H9 (cell line): Measurements from ENCODE around the gene CHD6. TPM values are rescaled to one million over a fixed set of nuclear protein-coding genes. Genes with fewer than 3 reads are reported as not detected.

Source experiments
- DNase-seq: peaks from one replicate; pipeline ENCODE4 v3.0.0-alpha.2; 2017
- H2AFZ ChIP-seq: one replicate; pipeline ENCODE4 v1.6.1; 2013; ENCODE audit warnings: mild to moderate bottlenecking, low read length, control low read depth, moderate library complexity
- H2AK5ac ChIP-seq: 2 replicates; pipeline ENCODE4 v1.6.1; 2013; ENCODE audit warnings: low read length, control low read depth, mixed read lengths; ENCODE audit not compliant: insufficient read length
- H2BK120ac ChIP-seq: one replicate; pipeline ENCODE4 v1.6.1; 2013; ENCODE audit warnings: low read depth, mild to moderate bottlenecking, low read length, control low read depth, inconsistent platforms; ENCODE audit not compliant: poor library complexity, severe bottlenecking
- H2BK12ac ChIP-seq: 2 replicates; pipeline ENCODE4 v1.6.1; 2013; ENCODE audit warnings: low read length, control low read depth, mixed read lengths, low read depth; ENCODE audit not compliant: insufficient read length
- H2BK15ac ChIP-seq: 2 replicates; pipeline ENCODE4 v1.6.1; 2013; ENCODE audit warnings: low read depth, low read length, control low read depth
- H2BK20ac ChIP-seq: one replicate; pipeline ENCODE4 v1.6.1; 2013; ENCODE audit warnings: low read depth, mild to moderate bottlenecking, low read length, control low read depth, inconsistent platforms; ENCODE audit not compliant: poor library complexity, severe bottlenecking
- H2BK5ac ChIP-seq: 2 replicates; pipeline ENCODE4 v1.6.1; 2013; ENCODE audit warnings: low read length, control low read depth, mixed read lengths; ENCODE audit not compliant: insufficient read length
- H3K14ac ChIP-seq: 2 replicates; pipeline ENCODE4 v1.6.1; 2013; ENCODE audit warnings: low read length, control low read depth; ENCODE audit not compliant: insufficient read depth
- H3K18ac ChIP-seq: 2 replicates; pipeline ENCODE4 v1.6.1; 2013; ENCODE audit warnings: low read depth, mild to moderate bottlenecking, mixed read lengths, low read length, control low read depth; ENCODE audit not compliant: insufficient read length
- H3K23ac ChIP-seq: 2 replicates; pipeline ENCODE4 v1.6.1; 2013; ENCODE audit warnings: low read length, control low read depth, mixed read lengths, low read depth; ENCODE audit not compliant: insufficient read length
- H3K23me2 ChIP-seq: 2 replicates; pipeline ENCODE4 v1.6.1; 2013; ENCODE audit warnings: low read depth, mild to moderate bottlenecking, mixed read lengths, low read length, control low read depth; ENCODE audit not compliant: insufficient read length, poor library complexity, severe bottlenecking
- H3K27ac ChIP-seq: 2 replicates; pipeline ENCODE4 v1.5.1; 2013; ENCODE audit warnings: low read length, control low read depth, mixed read lengths, low read depth; ENCODE audit not compliant: insufficient read length
- H3K27me3 ChIP-seq: 2 replicates; pipeline ENCODE4 v1.6.1; 2013; ENCODE audit warnings: low read length, control low read depth, inconsistent platforms; ENCODE audit not compliant: insufficient read depth
- H3K4ac ChIP-seq: 2 replicates; pipeline ENCODE4 v1.6.1; 2013; ENCODE audit warnings: low read depth, mild to moderate bottlenecking, control low read depth, inconsistent platforms, low read length, moderate library complexity
- H3K4me1 ChIP-seq: 2 replicates; pipeline ENCODE4 v1.6.1; 2013; ENCODE audit warnings: low read length, control low read depth, inconsistent platforms; ENCODE audit not compliant: insufficient read depth
- H3K4me2 ChIP-seq: 2 replicates; pipeline ENCODE4 v1.6.1; 2013; ENCODE audit warnings: low read length, control low read depth, mixed read lengths; ENCODE audit not compliant: insufficient read length, insufficient read depth
- H3K56ac ChIP-seq: 2 replicates; pipeline ENCODE4 v1.6.1; 2013; ENCODE audit warnings: low read depth, mild to moderate bottlenecking, mixed read lengths, low read length, control low read depth; ENCODE audit not compliant: insufficient read length
- H3K79me1 ChIP-seq: 2 replicates; pipeline ENCODE4 v1.6.1; 2013; ENCODE audit warnings: low read depth, mild to moderate bottlenecking, moderate library complexity, low read length, control low read depth, inconsistent platforms; ENCODE audit not compliant: insufficient read depth, poor library complexity, severe bottlenecking
- H3K79me2 ChIP-seq: 2 replicates; pipeline ENCODE4 v1.6.1; 2013; ENCODE audit warnings: low read length, control low read depth, inconsistent platforms; ENCODE audit not compliant: insufficient read depth
- H3K9ac ChIP-seq: 2 replicates; pipeline ENCODE4 v1.6.1; 2013; ENCODE audit warnings: low read length, control low read depth, mixed read lengths; ENCODE audit not compliant: insufficient read length; ENCODE audit errors: extremely low read depth
- H3K9me3 ChIP-seq: one replicate; pipeline ENCODE4 v1.6.1; 2013; ENCODE audit warnings: low read depth, low read length, inconsistent platforms; ENCODE audit not compliant: control insufficient read depth
- H3T11ph ChIP-seq: one replicate; pipeline ENCODE4 v1.6.1; 2013; ENCODE audit warnings: mild to moderate bottlenecking, low read length, control low read depth, inconsistent platforms
- H4K20me1 ChIP-seq: one replicate; pipeline ENCODE4 v1.6.1; 2013; ENCODE audit not compliant: control insufficient read depth, insufficient read length, insufficient read depth
- H4K5ac ChIP-seq: 2 replicates; pipeline ENCODE4 v1.6.1; 2013; ENCODE audit warnings: low read depth, mild to moderate bottlenecking, mixed read lengths, low read length, control low read depth; ENCODE audit not compliant: insufficient read length
- H4K8ac ChIP-seq: replicated peaks from 2 replicates; pipeline ENCODE4 v1.6.1; 2013; ENCODE audit warnings: low read length, control low read depth, mixed read lengths, low read depth; ENCODE audit not compliant: insufficient read length
- H4K91ac ChIP-seq: 2 replicates; pipeline ENCODE4 v1.6.1; 2013; ENCODE audit warnings: low read depth, mild to moderate bottlenecking, moderate library complexity, mixed read lengths, low read length, control low read depth; ENCODE audit not compliant: insufficient read length
- H3K27ac Mint-ChIP-seq, 3 experiments: 2 replicates in 2 of 3; 3 replicates in 1 of 3; pipeline ENCODE4 v1.8.0; 2020 to 2021; ENCODE audit warnings: mixed read lengths in 3 of 3, mild to moderate bottlenecking in 1 of 3, moderate library complexity in 1 of 3
- H3K27me3 Mint-ChIP-seq: 2 replicates; pipeline ENCODE4 v1.8.0; 2021; ENCODE audit warnings: low read depth, mild to moderate bottlenecking, moderate library complexity, mixed read lengths
- H3K36me3 Mint-ChIP-seq, 3 experiments: 2 replicates in 2 of 3; 3 replicates in 1 of 3; pipeline ENCODE4 v1.8.0; 2020 to 2021; ENCODE audit warnings: low read depth in 3 of 3, mixed read lengths in 3 of 3; ENCODE audit not compliant: insufficient read depth in 1 of 3
- H3K4me1 Mint-ChIP-seq, 2 experiments: 2 replicates each; pipeline ENCODE4 v1.8.0; 2020; ENCODE audit warnings: mixed read lengths in 2 of 2
- H3K4me3 Mint-ChIP-seq, 2 experiments: 2 replicates in 1 of 2; 3 replicates in 1 of 2; pipeline ENCODE4 v1.8.0; 2020 to 2021; ENCODE audit warnings: mild to moderate bottlenecking in 2 of 2, mixed read lengths in 2 of 2, moderate library complexity in 1 of 2
- H3K9me3 Mint-ChIP-seq, 2 experiments: 2 replicates in 1 of 2; 3 replicates in 1 of 2; pipeline ENCODE4 v1.8.0; 2020; ENCODE audit warnings: mild to moderate bottlenecking in 2 of 2, mixed read lengths in 2 of 2, moderate library complexity in 1 of 2
- CTCF ChIP-seq: fragments of 200-600 bp; sonication (generic); conservative IDR thresholded peaks from 3 replicates; pipeline ENCODE4 v1.8.0; 2021; ENCODE audit warnings: antibody characterized with exemption, mild to moderate bottlenecking
- WGBS: extraction: QIAGEN DNeasy Blood & Tissue Kit; methylation state at CpG from one replicate; pipeline ENCODE4 v1.1.7; 2013; ENCODE audit warnings: missing lambda C conversion rate, low lambda C conversion rate, mixed read lengths; ENCODE audit not compliant: insufficient read length; ENCODE audit errors: extremely low coverage; 5-methylcytosine and 5-hydroxymethylcytosine counted together
- total RNA-seq: library from RNA; stranded (reverse); gene quantifications from 2 replicates; pipeline ENCODE4 v1.2.1, GENCODE V29; 2021

CHD6 gene
- total RNA-seq, 1 experiment from 2014 or later = 51.5 TPM

DNA sequence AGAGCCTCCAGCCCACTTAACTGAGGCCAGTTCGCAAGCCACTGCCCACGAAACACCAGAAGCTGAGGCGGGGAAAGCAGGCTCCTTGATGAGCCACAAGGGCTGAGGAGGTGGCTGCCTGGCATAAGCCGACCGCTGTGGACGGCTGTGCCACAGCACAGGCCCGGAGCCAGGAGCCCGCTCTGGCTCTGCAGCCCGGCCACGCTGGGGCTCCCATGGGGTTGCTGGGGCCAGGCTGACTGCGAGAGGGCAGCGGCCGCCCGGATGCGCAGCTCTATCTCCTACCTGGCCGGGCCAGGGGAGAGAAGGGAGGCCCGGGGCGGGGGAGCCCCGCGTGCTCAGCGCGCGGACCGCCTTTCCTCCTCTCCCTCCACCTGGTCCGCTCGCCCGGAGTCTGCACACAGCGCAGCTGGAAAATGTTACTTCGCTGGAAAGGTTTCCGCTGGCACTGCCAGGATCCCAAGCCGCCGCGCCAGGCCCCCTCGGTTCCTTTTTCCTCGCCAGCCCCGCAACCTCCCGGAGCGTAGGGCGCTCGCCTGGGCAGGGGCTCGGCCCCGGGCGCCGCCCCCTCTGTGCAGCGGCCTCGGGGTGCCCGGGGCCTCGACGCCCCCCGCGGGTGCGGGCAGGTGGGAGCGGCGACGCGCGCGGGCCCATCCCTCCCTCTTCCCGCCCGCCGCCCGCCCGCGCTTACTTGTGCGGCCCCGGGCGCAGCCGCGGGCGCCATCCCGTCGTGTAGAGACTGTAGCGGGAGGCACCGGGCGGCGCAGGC, 252.2 kb downstream of the CHD6 start:
- Histone ChIP-seq H2BK15ac (no peak overlapping the region), H3K14ac (no peak overlapping the region), H3K23ac (no peak overlapping the region), H2AK5ac (no peak overlapping the region), H3K56ac (no peak overlapping the region), H3K79me2 (no peaks in the 10 kb centered on the region), H3K27ac (no peak overlapping the region), H3K4ac (no peak overlapping the region), H3K9ac (no peak overlapping the region), H3T11ph (no peak overlapping the region), H3K4me2 (peak overlapping the region; percentile 20), H2AFZ (no peak overlapping the region), H2BK20ac (no peak overlapping the region), H4K20me1 (no peaks in the 10 kb centered on the region), H3K27me3 (peaks cover 19% of the 10 kb centered on the region), H4K91ac (no peak overlapping the region), H3K4me1 (no peaks in the 10 kb centered on the region), H4K8ac (no peak overlapping the region), H3K23me2 (peaks cover 3% of the 10 kb centered on the region), H2BK5ac (no peak overlapping the region), H3K18ac (no peak overlapping the region), H2BK120ac (no peak overlapping the region), H3K79me1 (no peaks in the 10 kb centered on the region), H4K5ac (no peak overlapping the region), H3K9me3 (peaks cover under 1% of the 10 kb centered on the region), H2BK12ac (no peak overlapping the region)
- Mint-ChIP-seq H3K9me3 (peaks cover 1 to 3% of the 10 kb centered on the region in 2 experiments; a peak in 4 of 5 replicates), H3K27me3 (peaks cover 52% of the 10 kb centered on the region), H3K4me1 (peaks cover 10 to 11% of the 10 kb centered on the region in 2 experiments), H3K36me3 (peaks cover 0 to under 1% (median 0%) of the 10 kb centered on the region in 3 experiments; a peak in 4 of 7 replicates), H3K27ac (no peak overlapping the region), H3K4me3 (peak overlapping the region; percentile 53 to 74)
- peak; percentile 46 for DNase-seq
- TF ChIP-seq CTCF = no peak
- no CpG with 5 or more reads among the region's 76 CpGs for WGBS
